ENCODE data around the gene GHR. TPM values are rescaled to one million over a fixed set of nuclear protein-coding genes. Genes with fewer than 3 reads are reported as not detected.

GHR gene
- total RNA-seq, 1 donor = 5.4 TPM

- no peaks in the 10 kb centered on the region for H3K27me3 ChIP-seq (ENCODE audit: insufficient read depth, low read length)
- H3K9me3 ChIP-seq (ENCODE audit: low read depth, low read length) = no peaks in the 10 kb centered on the region
- H3K4me3 ChIP-seq (ENCODE audit: insufficient read depth, low read length) = no peak overlapping the region
- no peak overlapping the region for H3K4me2 ChIP-seq (ENCODE audit: insufficient read depth, low read length)
- TF ChIP-seq, protein P1, sequence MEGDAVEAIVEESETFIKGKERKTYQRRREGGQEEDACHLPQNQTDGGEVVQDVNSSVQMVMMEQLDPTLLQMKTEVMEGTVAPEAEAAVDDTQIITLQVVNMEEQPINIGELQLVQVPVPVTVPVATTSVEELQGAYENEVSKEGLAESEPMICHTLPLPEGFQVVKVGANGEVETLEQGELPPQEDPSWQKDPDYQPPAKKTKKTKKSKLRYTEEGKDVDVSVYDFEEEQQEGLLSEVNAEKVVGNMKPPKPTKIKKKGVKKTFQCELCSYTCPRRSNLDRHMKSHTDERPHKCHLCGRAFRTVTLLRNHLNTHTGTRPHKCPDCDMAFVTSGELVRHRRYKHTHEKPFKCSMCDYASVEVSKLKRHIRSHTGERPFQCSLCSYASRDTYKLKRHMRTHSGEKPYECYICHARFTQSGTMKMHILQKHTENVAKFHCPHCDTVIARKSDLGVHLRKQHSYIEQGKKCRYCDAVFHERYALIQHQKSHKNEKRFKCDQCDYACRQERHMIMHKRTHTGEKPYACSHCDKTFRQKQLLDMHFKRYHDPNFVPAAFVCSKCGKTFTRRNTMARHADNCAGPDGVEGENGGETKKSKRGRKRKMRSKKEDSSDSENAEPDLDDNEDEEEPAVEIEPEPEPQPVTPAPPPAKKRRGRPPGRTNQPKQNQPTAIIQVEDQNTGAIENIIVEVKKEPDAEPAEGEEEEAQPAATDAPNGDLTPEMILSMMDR (IDR thresholded peaks at IDR 0.05; ENCODE audit: extremely low read depth, low read depth, low read length) = no peak
- H4K20me1 ChIP-seq (ENCODE audit: insufficient read depth, low read length) = no peaks in the 10 kb centered on the region
- H3K36me3 ChIP-seq (ENCODE audit: insufficient read depth, low read length) = no peaks in the 10 kb centered on the region
- no peak overlapping the region for H3K27ac ChIP-seq (ENCODE audit: low read depth, low read length)
- H3K4me1 ChIP-seq (ENCODE audit: insufficient read depth, low read length) = no peaks in the 10 kb centered on the region
- DNase-seq (ENCODE audit: insufficient read length, low spot score, missing footprints) = no peak
- H3K79me2 ChIP-seq (ENCODE audit: insufficient read depth, low read length) = no peaks in the 10 kb centered on the region
- no peak overlapping the region for H2AFZ ChIP-seq (ENCODE audit: low read length)
Measured at GRCh38 chr5:42592401-42593140, 169.3 kb downstream of the GHR start.

GRCh38 chr5:42593591-42593990 lies 170.4 kb downstream of the GHR start:
- no peak overlapping the region for H3K4me2 ChIP-seq (ENCODE audit: insufficient read depth, low read length)
- H3K27me3 ChIP-seq (ENCODE audit: insufficient read depth, low read length) = no peaks in the 10 kb centered on the region
- no peaks in the 10 kb centered on the region for H3K36me3 ChIP-seq (ENCODE audit: insufficient read depth, low read length)
- TF ChIP-seq, protein P1 (IDR thresholded peaks at IDR 0.05; ENCODE audit: extremely low read depth, low read depth, low read length) = no peak
- H2AFZ ChIP-seq (ENCODE audit: low read length) = no peak overlapping the region
- H3K4me1 ChIP-seq (ENCODE audit: insufficient read depth, low read length) = no peaks in the 10 kb centered on the region
- no peaks in the 10 kb centered on the region for H3K79me2 ChIP-seq (ENCODE audit: insufficient read depth, low read length)
- no peak for DNase-seq (ENCODE audit: insufficient read length, low spot score, missing footprints)
- H3K9me3 ChIP-seq (ENCODE audit: low read depth, low read length) = no peaks in the 10 kb centered on the region
- no peak overlapping the region for H3K27ac ChIP-seq (ENCODE audit: low read depth, low read length)
- no peaks in the 10 kb centered on the region for H4K20me1 ChIP-seq (ENCODE audit: insufficient read depth, low read length)
- H3K4me3 ChIP-seq (ENCODE audit: insufficient read depth, low read length) = no peak overlapping the region

GRCh38 chr5:42595597-42595996 lies 172.4 kb downstream of the GHR start:
- no peak overlapping the region for H3K4me3 ChIP-seq (ENCODE audit: insufficient read depth, low read length)
- H3K4me1 ChIP-seq (ENCODE audit: insufficient read depth, low read length) = no peaks in the 10 kb centered on the region
- no peaks in the 10 kb centered on the region for H4K20me1 ChIP-seq (ENCODE audit: insufficient read depth, low read length)
- H3K27me3 ChIP-seq (ENCODE audit: insufficient read depth, low read length) = no peaks in the 10 kb centered on the region
- no peaks in the 10 kb centered on the region for H3K36me3 ChIP-seq (ENCODE audit: insufficient read depth, low read length)
- H3K27ac ChIP-seq (ENCODE audit: low read depth, low read length) = no peak overlapping the region
- no peaks in the 10 kb centered on the region for H3K79me2 ChIP-seq (ENCODE audit: insufficient read depth, low read length)
- H2AFZ ChIP-seq (ENCODE audit: low read length) = no peak overlapping the region
- TF ChIP-seq, protein P1 (IDR thresholded peaks at IDR 0.05; ENCODE audit: extremely low read depth, low read depth, low read length) = no peak
- H3K9me3 ChIP-seq (ENCODE audit: low read depth, low read length) = no peaks in the 10 kb centered on the region
- H3K4me2 ChIP-seq (ENCODE audit: insufficient read depth, low read length) = no peak overlapping the region
- DNase-seq (ENCODE audit: insufficient read length, low spot score, missing footprints) = no peak

- H3K79me2 ChIP-seq (ENCODE audit: insufficient read depth, low read length) = no peaks in the 10 kb centered on the region
- no peak overlapping the region for H3K4me3 ChIP-seq (ENCODE audit: insufficient read depth, low read length)
- TF ChIP-seq, protein P1 (IDR thresholded peaks at IDR 0.05; ENCODE audit: extremely low read depth, low read depth, low read length) = no peak
- no peaks in the 10 kb centered on the region for H4K20me1 ChIP-seq (ENCODE audit: insufficient read depth, low read length)
- no peaks in the 10 kb centered on the region for H3K36me3 ChIP-seq (ENCODE audit: insufficient read depth, low read length)
- no peaks in the 10 kb centered on the region for H3K27me3 ChIP-seq (ENCODE audit: insufficient read depth, low read length)
- no peak overlapping the region for H3K27ac ChIP-seq (ENCODE audit: low read depth, low read length)
- no peak overlapping the region for H3K4me2 ChIP-seq (ENCODE audit: insufficient read depth, low read length)
- H2AFZ ChIP-seq (ENCODE audit: low read length) = no peak overlapping the region
- H3K4me1 ChIP-seq (ENCODE audit: insufficient read depth, low read length) = no peaks in the 10 kb centered on the region
- no peak for DNase-seq (ENCODE audit: insufficient read length, low spot score, missing footprints)
- no peaks in the 10 kb centered on the region for H3K9me3 ChIP-seq (ENCODE audit: low read depth, low read length)
Measured at GRCh38 chr5:42596817-42597216, 173.6 kb downstream of the GHR start.

Measured in osteoblast (primary cell).